Right kidney (tissue), 1 donor: Measurements from ENCODE around the gene RAP1A.
A peak's percentile ranks its signal among the peaks of the same experiment; 100 is the strongest.

Source experiments
- DNase-seq: peaks from one replicate; pipeline ENCODE4 v3.0.0-alpha.2; 2016

The RAP1A gene

DNA sequence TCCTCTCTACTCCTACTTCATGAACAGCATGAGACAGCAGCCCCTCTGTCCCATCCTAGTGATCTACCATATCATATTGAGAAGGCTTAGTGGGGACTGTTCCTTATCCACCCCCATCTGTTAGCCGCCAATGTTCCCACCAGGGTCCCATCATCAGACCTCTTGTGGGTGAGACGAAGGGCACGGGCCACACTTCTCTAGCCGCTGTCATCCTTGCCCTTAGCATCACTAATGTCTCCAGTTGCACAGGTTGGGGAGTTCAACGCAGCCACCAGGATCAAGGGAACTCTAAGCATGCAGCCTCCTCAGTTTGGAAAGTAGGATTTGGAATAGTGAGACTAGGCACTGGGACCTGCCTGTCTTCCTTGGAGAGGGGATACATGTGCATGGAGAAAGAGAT, 99.5 kb downstream of the RAP1A start:
- no peak for DNase-seq

GRCh38 chr1:111719674-111720132, 100.1 kb downstream of the RAP1A start:
- DNase-seq: no peak

- DNase-seq: no peak
Measured at GRCh38 chr1:111720274-111720976, 100.8 kb downstream of the RAP1A start.

DNA sequence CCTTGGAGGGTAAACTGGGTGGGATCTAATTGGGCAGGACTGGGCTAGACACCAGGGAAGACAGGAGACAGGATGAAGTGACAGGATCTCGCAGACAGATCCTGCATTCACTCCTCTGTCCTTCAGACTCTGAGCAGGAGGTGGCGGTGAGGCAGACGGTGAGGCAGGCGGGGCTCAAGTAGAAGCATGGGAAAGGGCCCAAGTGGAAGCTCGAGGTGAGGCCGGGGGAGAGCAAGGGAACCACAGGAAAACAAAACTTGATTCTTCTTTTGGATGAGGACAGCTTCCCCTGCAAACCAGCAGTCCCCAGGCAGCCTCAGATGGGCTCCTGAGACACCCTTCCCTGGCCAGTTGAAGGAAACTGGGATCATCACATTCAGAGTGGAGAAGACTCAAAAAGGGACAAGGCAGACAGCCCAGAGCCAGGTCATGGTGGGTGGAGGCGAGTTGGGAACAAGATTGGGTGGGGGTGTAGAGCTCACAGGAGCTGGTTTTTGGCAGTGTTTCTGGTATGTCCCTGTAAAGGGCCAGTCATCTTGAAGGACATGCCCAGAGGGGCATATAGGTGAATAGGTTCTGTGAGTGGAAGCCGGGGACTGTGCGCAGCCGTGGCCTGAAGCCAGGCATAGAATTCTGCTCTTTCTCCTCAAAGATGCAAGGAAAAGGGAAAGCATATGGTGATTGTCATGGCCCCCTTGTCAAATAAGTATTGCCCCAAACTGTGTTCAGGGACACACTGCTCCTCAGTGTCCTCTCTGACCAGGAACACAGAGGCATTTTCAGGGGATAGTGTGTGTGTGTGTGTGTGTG, 101.6 kb downstream of the RAP1A start:
- DNase-seq: no peak

GRCh38 chr1:111723091-111723806, 103.7 kb downstream of the RAP1A start:
- DNase-seq: no peak

GRCh38 chr1:111723871-111724270, 104.3 kb downstream of the RAP1A start:
- DNase-seq: no peak

- DNase-seq: no peak
Measured at GRCh38 chr1:111725192-111725591, 105.6 kb downstream of the RAP1A start.

DNA sequence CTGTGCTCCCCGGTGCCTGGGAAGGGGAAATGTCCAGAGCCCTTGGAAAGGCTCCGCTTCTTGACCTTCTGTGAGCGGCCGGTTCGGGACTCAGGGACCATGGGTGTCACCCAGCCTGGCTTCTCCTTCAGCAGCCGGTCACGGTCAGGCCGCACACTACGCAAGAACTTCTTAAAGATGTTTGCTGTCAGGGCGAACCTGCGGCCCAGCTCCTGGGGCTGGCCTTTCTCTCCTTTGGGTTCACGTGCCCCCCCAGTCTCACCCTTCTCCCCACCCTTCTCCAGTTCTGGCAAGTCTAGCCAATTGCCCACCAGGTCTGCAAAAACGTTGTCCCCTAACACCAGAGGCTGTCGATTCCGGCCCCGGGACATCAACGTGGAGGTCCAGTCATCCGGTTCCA, 107.5 kb downstream of the RAP1A start:
- no peak for DNase-seq

- DNase-seq: no peak
Measured at GRCh38 chr1:111729271-111729921, 109.8 kb downstream of the RAP1A start.

DNA sequence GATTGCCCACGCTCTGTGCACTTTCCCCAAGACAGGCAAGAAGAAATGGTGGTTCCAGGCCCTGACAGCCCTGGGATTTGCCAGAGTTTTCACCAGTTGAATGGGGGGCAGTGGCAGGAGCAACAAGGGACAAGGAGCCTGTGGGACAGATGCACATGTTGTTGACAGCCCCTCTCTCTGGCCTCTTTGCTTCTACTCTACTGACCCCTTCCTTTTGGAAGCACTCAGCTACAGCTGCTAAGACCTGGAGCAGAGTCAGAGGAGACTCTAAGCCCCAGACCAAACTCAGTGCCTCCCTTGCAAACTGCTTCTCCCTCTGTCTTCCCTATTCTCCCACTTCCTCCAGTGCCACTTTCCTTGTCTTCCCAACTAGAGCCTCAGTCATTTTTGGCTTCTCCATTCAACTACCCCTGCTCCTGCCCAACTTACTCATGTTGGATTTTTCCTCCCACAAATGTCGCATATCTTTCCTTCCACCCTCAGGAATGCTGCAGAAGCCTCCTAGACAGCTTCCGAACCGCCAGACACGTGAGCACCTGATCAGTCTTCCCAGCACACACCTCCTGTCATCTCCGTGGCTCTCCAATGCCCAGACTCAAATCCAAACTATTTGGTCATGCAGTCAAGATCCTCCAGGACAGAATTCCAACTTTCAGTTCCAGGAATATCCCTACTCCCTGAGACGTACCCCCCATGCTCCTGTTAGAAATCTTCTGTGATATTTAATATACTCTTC, 110.5 kb downstream of the RAP1A start:
- no peak for DNase-seq

DNA sequence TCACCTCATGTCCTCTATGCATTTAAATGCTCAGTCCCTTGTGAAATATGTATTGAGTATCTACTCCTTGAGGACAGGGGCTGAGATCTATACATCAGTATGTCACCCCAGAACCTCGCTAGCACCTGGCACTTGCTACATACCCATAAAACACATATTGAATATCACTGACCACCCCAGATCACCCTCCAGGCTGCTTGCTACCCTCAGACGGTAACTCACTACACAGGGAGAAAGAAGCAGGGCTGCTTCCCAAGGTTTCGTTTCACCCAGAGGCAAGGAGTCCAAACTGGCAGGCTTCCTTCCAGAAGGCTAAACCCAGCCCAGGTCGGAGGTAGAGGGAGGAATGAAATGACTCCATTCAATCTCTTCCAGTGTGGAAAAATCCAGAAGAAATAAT, 111.1 kb downstream of the RAP1A start:
- DNase-seq: no peak

GRCh38 chr1:111731956-111732355, 112.4 kb downstream of the RAP1A start:
- no peak for DNase-seq

DNA sequence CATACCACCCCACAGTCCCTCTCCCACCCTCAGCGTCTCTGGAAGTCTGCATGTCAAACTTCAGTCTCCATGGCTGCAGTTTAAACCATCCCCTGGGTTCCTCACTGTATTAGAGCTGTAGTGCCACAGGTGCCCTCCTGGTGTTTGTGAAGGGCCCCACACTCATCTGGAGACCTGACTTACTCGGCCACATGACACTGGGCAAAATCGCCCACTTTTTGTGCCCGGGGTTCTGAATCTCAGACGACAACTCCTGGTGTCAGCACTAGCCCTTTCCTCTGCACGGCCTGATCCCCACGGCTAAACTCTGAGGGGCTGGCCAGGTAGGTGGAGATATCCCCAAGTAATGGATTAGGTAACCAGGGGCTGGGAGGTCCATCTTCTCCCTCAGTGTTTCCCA, 113.1 kb downstream of the RAP1A start:
- DNase-seq: no peak

DNA sequence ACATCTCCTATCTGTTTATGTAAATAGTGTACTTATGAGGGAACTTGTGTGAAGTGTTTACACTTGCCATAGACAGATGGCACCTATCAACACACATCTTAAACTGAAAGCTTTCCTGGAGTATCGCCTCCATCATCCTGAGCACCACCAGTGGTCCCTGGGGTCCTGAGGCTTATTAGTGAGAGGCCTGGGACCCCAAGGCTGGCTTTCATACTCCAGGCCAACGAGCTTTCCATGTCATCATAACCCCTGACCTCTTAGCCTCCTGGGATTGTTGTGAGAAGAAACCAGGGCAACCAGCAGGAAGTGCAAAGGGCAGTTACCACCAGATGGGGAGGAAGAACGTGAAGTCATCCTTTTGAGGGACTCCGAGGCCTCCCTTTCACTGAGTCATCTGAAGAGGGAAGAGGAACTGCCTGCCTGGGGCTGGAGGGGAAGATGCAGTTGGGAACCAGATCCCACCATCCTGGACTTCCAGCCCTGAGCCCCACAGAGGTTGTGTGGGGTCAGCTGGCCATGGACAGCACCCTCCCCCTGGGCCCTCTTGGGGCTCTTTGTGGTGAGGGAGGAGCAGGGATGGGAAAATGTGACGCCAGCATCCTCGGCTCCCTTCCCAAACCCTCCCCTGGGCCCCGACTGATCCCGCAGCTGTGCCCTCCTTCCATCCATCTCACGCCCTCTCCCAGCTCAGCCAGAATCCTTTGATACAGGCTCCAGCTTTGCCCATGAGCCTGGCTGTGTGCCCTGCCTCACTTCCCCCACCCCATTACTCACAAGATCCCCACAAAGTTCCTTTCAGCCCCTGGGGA, 113.8 kb downstream of the RAP1A start:
- no peak for DNase-seq

GRCh38 chr1:111733992-111734341, 114.4 kb downstream of the RAP1A start:
- DNase-seq: no peak

DNA sequence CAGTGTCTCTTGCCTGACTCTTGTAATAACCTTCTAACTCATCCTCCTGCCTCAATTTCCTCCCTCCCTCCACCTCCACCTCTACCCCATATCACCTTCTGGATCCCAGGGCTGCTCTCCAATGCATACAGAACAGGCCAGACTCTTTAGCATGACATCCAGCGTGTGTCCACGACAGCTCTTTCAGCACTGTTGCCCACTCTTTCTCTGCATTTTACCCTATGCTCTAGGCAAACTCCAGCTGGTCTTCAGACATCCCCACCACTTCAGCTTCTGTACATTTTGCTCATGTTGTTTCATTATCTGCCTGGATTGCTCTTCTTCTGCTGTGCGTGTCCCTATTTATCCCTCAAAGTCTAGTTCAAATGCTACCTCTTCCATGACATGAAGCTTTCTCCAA, 114.8 kb downstream of the RAP1A start:
- no peak for DNase-seq

GRCh38 chr1:111734856-111735255, 115.3 kb downstream of the RAP1A start:
- DNase-seq: no peak

DNA sequence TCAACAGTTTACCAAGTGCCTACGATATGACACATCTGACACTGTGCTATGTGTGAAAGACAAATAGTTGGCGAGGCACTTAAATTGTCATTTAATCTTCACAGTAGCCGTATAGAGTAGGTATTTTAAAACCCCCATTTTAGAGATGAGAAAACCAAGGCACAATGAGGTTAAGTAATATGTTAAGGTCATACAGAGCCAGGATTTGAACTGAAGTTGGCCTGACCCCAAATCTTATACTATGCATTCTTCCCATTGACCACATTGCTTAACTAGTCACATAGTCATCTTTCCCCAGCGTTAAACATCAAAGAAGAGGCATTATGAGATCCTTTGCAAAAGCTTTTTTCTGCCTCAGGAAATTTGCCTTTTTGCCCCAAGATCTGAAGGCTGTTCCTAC, 115.7 kb downstream of the RAP1A start:
- DNase-seq: no peak

DNA sequence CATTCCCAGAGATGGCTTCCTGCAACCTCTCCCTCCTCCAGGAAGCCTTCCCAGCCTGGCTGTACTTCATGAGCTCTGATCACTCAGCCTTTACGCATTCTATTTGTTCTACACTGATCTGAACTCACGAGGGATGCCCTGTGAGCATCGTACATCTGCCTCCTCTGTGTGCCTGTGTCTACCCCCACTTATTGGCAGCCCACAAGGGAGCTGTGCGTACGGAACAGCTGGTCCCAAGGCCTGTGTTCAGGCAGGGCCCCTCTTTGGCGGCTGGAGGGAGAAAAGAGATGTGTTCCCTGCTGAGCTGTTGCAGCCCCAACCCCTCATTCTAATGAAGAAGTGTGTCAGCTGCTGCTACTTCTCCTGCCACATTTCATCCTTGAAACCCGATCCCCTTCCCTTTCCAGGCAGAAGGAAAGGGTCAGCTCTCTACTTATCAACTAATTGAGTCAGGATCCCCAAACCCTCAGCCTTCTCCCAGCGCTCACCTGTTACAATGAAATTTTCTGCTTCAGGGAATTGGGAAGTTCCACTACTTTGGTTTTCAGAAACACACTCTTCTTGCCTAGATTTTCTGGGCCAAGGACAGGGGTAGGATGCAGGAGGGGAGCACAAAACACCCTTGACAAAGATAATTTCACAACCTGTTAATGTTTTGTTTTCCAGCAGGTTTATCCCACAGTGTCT, 116.4 kb downstream of the RAP1A start:
- DNase-seq: peak; percentile 37

DNA sequence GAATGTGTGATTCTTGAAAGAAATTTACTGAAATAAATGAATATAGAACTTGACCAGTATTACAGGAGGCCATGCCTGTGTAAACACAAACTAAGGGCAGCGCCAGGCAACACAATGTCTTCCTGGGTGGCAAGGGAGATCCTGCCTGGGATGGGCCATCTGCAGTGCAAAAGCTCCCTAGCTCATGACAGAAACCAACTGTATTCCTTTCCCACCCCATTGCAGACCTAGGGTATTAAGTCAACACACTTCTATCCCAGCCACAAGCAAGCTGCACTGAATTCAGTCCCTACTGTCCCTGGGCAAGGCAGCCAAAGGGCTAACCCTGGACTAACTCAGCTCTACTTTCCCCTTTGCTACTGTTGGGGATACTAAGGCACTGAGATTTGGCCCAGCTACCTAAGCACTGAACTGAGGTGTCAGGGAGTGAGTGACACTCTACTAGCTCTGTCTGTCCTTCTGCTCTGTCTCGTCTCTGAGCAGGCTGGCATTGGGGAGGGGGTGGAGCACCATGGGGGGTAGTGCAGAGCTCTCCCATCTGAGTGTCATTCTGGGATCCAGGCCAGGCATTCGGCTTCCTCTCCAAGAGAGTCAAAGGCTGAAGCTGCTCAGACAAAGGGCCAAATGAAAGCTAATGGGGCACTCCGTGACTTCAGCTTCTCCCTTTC, 117.1 kb downstream of the RAP1A start:
- no peak for DNase-seq
